ENCODE data around the gene TTLL5. TPM values are rescaled to one million over a fixed set of nuclear protein-coding genes. Genes with fewer than 3 reads are reported as not detected.

The TTLL5 gene
- polyA plus RNA-seq, 2 of the 4 experiments (the other 2 are of a cell fraction), result 18.8 to 23.7 TPM

DNA sequence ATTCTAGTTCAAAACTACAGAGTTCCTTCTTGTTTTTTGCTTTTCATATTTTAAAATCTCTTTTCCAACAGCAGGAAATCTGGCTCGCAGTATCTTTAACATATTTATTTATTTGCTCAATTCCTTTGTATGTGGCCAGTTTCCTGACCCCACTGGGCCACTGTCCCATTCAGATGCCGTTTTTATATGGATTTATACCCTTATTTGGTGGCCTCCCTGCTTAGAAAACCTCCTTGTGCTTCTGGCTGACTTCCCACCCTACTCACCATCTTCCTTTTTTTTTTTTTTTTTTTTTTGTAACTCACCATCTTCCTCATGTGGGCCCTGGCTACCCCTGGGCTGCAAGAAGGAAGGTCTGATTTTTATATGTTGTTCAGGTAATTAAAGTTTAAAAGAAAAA lies 53.9 kb downstream of the TTLL5 start:
- Histone ChIP-seq H3K4me2 (no peak overlapping the region), H3K9me3 (no peaks in the 10 kb centered on the region), H3K4me1 (peaks cover 38% of the 10 kb centered on the region), H3K4me3 (no peak overlapping the region), H3K27ac (no peak overlapping the region)
- POLR2A ChIA-PET, result no interaction called here
- CTCF ChIA-PET, result interaction anchor here (9.7 kb wide), 1 partner anchor 265 kb away, joined by 448 read pairs; the partner anchor contains the start of genes IFT43 and TGFB3
- 70% methylated on average over 2 of the region's 2 CpGs for WGBS (ENCODE audit: missing lambda C conversion rate)
- DNase-seq (ENCODE audit: low read depth in 1 of 2, low spot score in 1 of 2) (no peak), FAIRE-seq (no peak), ATAC-seq (no peak)
- TF ChIP-seq JUN (IDR thresholded peaks at IDR 0.05) (no peak), EHF (CRISPR knock-in tag; IDR thresholded peaks at IDR 0.05) (no peak), POLR2A (IDR thresholded peaks at IDR 0.05; ENCODE audit: low read length) (no peak)
- TF ChIP-seq, protein P1, sequence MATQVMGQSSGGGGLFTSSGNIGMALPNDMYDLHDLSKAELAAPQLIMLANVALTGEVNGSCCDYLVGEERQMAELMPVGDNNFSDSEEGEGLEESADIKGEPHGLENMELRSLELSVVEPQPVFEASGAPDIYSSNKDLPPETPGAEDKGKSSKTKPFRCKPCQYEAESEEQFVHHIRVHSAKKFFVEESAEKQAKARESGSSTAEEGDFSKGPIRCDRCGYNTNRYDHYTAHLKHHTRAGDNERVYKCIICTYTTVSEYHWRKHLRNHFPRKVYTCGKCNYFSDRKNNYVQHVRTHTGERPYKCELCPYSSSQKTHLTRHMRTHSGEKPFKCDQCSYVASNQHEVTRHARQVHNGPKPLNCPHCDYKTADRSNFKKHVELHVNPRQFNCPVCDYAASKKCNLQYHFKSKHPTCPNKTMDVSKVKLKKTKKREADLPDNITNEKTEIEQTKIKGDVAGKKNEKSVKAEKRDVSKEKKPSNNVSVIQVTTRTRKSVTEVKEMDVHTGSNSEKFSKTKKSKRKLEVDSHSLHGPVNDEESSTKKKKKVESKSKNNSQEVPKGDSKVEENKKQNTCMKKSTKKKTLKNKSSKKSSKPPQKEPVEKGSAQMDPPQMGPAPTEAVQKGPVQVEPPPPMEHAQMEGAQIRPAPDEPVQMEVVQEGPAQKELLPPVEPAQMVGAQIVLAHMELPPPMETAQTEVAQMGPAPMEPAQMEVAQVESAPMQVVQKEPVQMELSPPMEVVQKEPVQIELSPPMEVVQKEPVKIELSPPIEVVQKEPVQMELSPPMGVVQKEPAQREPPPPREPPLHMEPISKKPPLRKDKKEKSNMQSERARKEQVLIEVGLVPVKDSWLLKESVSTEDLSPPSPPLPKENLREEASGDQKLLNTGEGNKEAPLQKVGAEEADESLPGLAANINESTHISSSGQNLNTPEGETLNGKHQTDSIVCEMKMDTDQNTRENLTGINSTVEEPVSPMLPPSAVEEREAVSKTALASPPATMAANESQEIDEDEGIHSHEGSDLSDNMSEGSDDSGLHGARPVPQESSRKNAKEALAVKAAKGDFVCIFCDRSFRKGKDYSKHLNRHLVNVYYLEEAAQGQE (IDR thresholded peaks at IDR 0.05), result no peak

DNA sequence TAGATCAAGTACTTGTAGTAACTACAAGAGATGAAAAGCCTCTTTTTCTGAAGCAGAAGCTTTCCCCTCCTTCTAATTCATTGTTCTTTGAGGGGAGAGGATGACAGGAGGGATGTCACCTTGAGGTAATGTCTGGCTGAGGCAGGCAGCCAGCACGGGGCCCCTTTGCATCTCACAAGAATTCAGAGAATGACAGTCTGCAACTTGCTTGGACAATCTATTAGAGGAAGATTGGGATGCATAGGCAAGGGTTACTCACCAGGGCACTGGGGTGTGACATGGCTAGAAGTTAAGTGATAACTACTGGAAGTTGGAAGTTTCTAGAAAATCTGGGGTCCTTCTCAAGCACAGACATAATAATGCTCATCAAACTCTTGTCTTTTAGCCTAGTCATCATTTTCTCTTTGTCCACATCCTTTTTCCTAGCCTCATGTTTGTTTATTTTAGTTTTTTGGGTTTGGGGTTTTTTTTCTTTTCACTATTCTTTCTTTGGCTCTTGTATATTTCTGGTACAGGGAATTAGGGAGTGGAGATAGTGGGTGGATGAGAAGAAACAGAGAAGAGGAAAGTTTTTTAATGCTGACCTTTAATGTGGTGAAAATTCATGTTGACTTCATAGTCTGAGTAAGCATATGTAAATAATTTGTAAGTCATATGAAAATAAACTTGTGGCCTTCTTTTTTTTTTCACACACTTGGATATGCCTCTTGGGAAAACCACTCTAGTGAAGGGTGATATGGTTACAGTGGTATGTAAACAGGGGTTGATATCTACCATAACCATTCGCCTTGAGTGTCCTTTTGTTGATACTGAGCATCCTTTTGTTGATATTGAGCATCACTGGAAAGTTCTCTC lies 55.1 kb downstream of the TTLL5 start:
- 40% methylated on average over 2 of the region's 2 CpGs for WGBS (ENCODE audit: missing lambda C conversion rate)
- FAIRE-seq, result no peak
- CTCF ChIA-PET, result interaction anchor here (1.3 to 9.7 kb wide), 2 partner anchors 263 to 264 kb away, joined by 4 to 448 read pairs; partner anchors contain the start of genes IFT43 and TGFB3

DNA sequence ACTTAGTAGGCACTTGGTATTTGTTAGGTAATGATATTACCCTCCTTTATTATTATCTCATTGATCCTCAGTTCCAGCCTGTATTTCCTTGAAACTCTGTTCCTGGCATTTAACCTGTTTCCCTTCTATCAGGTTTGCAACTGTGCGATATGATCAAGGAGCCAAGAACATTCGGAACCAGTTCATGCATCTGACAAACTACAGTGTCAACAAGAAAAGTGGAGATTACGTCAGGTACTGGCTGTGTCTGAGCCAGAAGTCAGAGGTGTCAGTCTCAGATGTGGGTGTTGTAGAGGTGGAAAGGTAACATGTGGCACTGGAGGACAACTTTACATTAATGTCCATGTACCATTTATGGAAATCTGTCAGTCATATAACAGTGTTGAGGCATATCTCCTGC lies 56.7 kb downstream of the TTLL5 start:
- H3K27ac ChIP-seq, result no peak overlapping the region
- FAIRE-seq, result no peak
- ChIA-PET CTCF (interaction anchor here (1.3 to 1.4 kb wide), 2 partner anchors 261 to 265 kb away, joined by 4 to 5 read pairs; no protein-coding TSS in a partner anchor), POLR2A (no interaction called here)
- TF ChIP-seq NPAS2 (CRISPR knock-in tag; IDR thresholded peaks at IDR 0.05; ENCODE audit: borderline replicate concordance) (no peak), GATA3 (IDR thresholded peaks at IDR 0.05; ENCODE audit: borderline replicate concordance) (no peak)
- H3K9me3 ChIP-seq, result no peaks in the 10 kb centered on the region
- no peak overlapping the region for H3K4me3 ChIP-seq
- no peak for ATAC-seq
- DNase-seq (ENCODE audit: low read depth in 1 of 2, low spot score in 1 of 2), result no peak
- WGBS (ENCODE audit: missing lambda C conversion rate), result 96% methylated on average over 3 of the region's 3 CpGs
- H3K4me1 ChIP-seq, result peaks cover 19% of the 10 kb centered on the region
- no peak overlapping the region for H3K4me2 ChIP-seq

More for the DNA sequence above, 55.1 kb downstream of the TTLL5 start:
- no peak overlapping the region for H3K4me3 ChIP-seq
- no peak for ATAC-seq
- H3K9me3 ChIP-seq, result no peaks in the 10 kb centered on the region
- POLR2A ChIA-PET, result no interaction called here
- peak in 1 of 2 experiments; percentile 20 for DNase-seq (ENCODE audit: low read depth in 1 of 2, low spot score in 1 of 2)
- peak overlapping the region; percentile 18; the same call in 2 of the 3 replicates for H3K4me2 ChIP-seq
- H3K4me1 ChIP-seq, result peaks cover 34% of the 10 kb centered on the region
- 0 out of 6 replicates have a peak overlapping the region, but pooled peaks of 1 of the 2 experiments have one; percentile 10 for H3K27ac ChIP-seq
- TF ChIP-seq, protein P2, sequence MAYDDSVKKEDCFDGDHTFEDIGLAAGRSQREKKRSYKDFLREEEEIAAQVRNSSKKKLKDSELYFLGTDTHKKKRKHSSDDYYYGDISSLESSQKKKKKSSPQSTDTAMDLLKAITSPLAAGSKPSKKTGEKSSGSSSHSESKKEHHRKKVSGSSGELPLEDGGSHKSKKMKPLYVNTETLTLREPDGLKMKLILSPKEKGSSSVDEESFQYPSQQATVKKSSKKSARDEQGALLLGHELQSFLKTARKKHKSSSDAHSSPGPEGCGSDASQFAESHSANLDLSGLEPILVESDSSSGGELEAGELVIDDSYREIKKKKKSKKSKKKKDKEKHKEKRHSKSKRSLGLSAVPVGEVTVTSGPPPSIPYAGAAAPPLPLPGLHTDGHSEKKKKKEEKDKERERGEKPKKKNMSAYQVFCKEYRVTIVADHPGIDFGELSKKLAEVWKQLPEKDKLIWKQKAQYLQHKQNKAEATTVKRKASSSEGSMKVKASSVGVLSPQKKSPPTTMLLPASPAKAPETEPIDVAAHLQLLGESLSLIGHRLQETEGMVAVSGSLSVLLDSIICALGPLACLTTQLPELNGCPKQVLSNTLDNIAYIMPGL (CRISPR knock-in tag; IDR thresholded peaks at IDR 0.05; ENCODE audit: borderline replicate concordance), result no peak
- no peak for TF ChIP-seq RFX5 (IDR thresholded peaks at IDR 0.05)
- peak; percentile 96 for TF ChIP-seq MAFK (IDR thresholded peaks at IDR 0.05; ENCODE audit: partially characterized antibody)

DNA sequence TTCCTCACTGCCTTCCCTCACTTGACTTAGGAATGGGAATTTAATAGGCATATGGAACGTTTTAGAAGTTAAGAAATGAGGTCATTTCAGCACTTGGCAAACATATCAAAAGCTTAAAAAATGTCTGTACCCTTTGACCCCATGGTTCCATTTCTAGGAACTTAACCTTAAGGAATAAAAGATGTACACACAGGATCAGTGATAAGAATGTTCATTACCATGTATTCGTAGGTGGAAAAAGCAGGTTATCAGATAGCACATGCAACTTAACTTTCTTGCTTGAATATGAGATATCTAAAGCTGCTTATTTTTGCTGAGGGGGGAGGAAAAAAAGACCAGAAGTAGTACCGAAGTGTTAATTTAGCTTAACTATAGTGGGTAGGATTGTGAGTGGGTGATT lies 57.2 kb downstream of the TTLL5 start:
- CTCF ChIA-PET, result interaction anchor here (1.4 to 3.1 kb wide), 2 partner anchors 8 to 264 kb away, joined by 5 to 28 read pairs; no protein-coding TSS in a partner anchor

More for the DNA sequence above, 57.2 kb downstream of the TTLL5 start:
- FAIRE-seq, result no peak
- Histone ChIP-seq H3K4me3 (no peak overlapping the region), H3K27ac (no peak overlapping the region), H3K9me3 (no peaks in the 10 kb centered on the region), H3K4me2 (no peak overlapping the region), H3K4me1 (peaks cover 16% of the 10 kb centered on the region)
- ATAC-seq, result no peak
- POLR2A ChIA-PET, result no interaction called here
- no peak for DNase-seq (ENCODE audit: low read depth in 1 of 2, low spot score in 1 of 2)
- 82% methylated on average over 3 of the region's 3 CpGs for WGBS (ENCODE audit: missing lambda C conversion rate)
- TF ChIP-seq TP53 (CRISPR knock-in tag; IDR thresholded peaks at IDR 0.05) (no peak), CBX2 (IDR thresholded peaks at IDR 0.05; ENCODE audit: borderline replicate concordance, low read depth) (no peak)

Data from A549 (cell line).